ENCODE results near the gene KCNA10. TPM values are rescaled to one million over a fixed set of nuclear protein-coding genes. Genes with fewer than 3 reads are reported as not detected.

Gene KCNA10
- total and polyA plus RNA-seq, 2 experiments from 2014 or later = not detected

DNA sequence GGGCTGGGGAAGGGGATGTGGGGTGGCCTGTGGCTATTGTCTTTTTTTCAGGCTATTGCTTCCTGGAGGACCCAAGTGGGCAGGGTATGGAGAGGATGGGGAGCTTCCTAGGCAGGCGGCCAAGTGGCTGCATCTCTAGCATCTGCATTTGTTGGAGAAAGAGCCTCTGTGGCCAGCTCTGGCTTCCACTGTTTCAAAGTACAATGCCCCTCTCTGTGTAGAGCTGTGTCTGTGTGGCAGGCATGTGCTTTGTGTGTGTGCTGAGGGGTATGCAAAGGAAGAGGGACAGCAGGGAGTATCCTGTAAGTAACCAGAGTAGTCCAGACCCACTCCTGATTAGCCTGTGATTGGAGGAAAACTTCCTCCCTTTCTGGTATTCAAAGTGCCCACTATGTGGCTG, 46.6 kb upstream of the KCNA10 start (continued):
- TF ChIP-seq EZH2 (IDR thresholded peaks at IDR 0.05; ENCODE audit: low read depth, unreplicated experiment) (no peak), STAT1 (IDR thresholded peaks at IDR 0.05; ENCODE audit: unreplicated experiment) (no peak), REST (IDR thresholded peaks at IDR 0.05; ENCODE audit: unreplicated experiment) (no peak)
- TF ChIP-seq, protein P1, sequence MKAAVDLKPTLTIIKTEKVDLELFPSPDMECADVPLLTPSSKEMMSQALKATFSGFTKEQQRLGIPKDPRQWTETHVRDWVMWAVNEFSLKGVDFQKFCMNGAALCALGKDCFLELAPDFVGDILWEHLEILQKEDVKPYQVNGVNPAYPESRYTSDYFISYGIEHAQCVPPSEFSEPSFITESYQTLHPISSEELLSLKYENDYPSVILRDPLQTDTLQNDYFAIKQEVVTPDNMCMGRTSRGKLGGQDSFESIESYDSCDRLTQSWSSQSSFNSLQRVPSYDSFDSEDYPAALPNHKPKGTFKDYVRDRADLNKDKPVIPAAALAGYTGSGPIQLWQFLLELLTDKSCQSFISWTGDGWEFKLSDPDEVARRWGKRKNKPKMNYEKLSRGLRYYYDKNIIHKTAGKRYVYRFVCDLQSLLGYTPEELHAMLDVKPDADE (IDR thresholded peaks at IDR 0.05) = no peak

DNA sequence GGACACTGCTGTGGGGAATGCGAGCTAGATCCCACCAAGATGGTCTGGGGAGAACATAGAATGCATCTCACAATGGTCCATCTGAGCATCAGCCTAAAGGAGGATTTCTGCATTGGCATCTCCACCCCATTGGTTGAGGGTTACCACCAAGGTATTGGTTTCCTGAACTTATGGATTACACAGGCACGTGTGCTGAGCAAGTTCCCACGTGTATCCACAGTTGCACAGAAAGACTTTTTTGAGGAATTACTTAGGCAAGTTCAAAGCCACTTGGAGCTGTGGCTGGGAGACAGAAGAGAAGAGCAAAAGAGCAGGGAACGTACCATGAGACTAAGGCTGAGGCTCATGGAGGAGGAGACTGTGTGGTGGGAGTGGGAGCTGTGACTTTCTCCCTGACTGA, 44.1 kb upstream of the KCNA10 start:
- no peaks in the 10 kb centered on the region for H3K9me2 ChIP-seq (ENCODE audit: insufficient read depth)

More for the DNA sequence above, 44.1 kb upstream of the KCNA10 start:
- Histone ChIP-seq H3K36me3 (ENCODE audit: insufficient read depth) (no peaks in the 10 kb centered on the region), H2AFZ (no peak overlapping the region), H3K27ac (ENCODE audit: low read depth) (no peak overlapping the region), H3K27me3 (ENCODE audit: insufficient read depth) (peaks cover 4% of the 10 kb centered on the region; the same call in 1 of the 2 replicates), H4K20me1 (replicated peaks; ENCODE audit: insufficient read depth) (no peaks in the 10 kb centered on the region), H3K4me3 (no peak overlapping the region), H3K4me2 (no peak overlapping the region), H3K4me1 (ENCODE audit: insufficient read depth) (no peaks in the 10 kb centered on the region), H3F3A (replicated peaks; ENCODE audit: low read depth) (no peaks in the 10 kb centered on the region), H3K79me2 (replicated peaks; ENCODE audit: insufficient read depth) (no peaks in the 10 kb centered on the region)
- Mint-ChIP-seq H3K9me3 (no peaks in the 10 kb centered on the region), H3K27ac (no peak overlapping the region), H3K27me3 (ENCODE audit: insufficient read depth, low read depth, poor library complexity) (peaks cover 25% of the 10 kb centered on the region), H3K4me1 (peaks cover 8% of the 10 kb centered on the region), H3K4me3 (no peak overlapping the region), H3K36me3 (ENCODE audit: low read depth) (no peaks in the 10 kb centered on the region; the same call in 2 of the 3 replicates)
- DNase-seq (ENCODE audit: low spot score) (no peak), ATAC-seq (no peak)
- TF ChIP-seq CTCF (conservative IDR thresholded peaks at IDR 0.05; ENCODE audit: low read depth in 2 of 2) = no peak
- TF ChIP-seq ZNF331 (CRISPR knock-in tag; IDR thresholded peaks at IDR 0.05; ENCODE audit: low read depth) = no peak
- no peak for TF ChIP-seq JUNB (IDR thresholded peaks at IDR 0.05; ENCODE audit: unreplicated experiment)
